ENCODE measurements around the gene CBX1.

GRCh38 chr17:48056879-48057278 lies 44.4 kb downstream of the CBX1 start:
- TF ChIP-seq CTCF (IDR thresholded peaks at IDR 0.05), result no peak
- TF ChIP-seq, protein P1, sequence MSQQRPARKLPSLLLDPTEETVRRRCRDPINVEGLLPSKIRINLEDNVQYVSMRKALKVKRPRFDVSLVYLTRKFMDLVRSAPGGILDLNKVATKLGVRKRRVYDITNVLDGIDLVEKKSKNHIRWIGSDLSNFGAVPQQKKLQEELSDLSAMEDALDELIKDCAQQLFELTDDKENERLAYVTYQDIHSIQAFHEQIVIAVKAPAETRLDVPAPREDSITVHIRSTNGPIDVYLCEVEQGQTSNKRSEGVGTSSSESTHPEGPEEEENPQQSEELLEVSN (IDR thresholded peaks at IDR 0.05; ENCODE audit: borderline replicate concordance, low read depth), result no peak
- TF ChIP-seq USF2 (IDR thresholded peaks at IDR 0.05), result no peak
- no peak for TF ChIP-seq NR3C1 (IDR thresholded peaks at IDR 0.05)

All from A549 (cell line).